Measurements from ENCODE around the gene CDKN2B-AS1. TPM values are rescaled to one million over a fixed set of nuclear protein-coding genes. Genes with fewer than 3 reads are reported as not detected.
"Not testable (repeated sequence)": the region's sequence is repeated elsewhere in the genome, so short reads cannot be mapped to it uniquely, and the experiment has no call there.

Gene CDKN2B-AS1
- under 1 TPM in 1 of 3 donors, not detected in 2; 0.08 TPM for polyA plus RNA-seq (ENCODE audit: insufficient read length in 3 of 3)
- long read RNA-seq, donor 1, result 0 reads
- long read RNA-seq, donor 2, result 0 reads
- long read RNA-seq, donor 3, result 0 reads
- long read RNA-seq, donor 4, result 0 reads
- long read RNA-seq, donor 5, result 0 reads
- long read RNA-seq, donor 6, result 0 reads
- long read RNA-seq, donor 7, result 0 reads
- long read RNA-seq, donor 8, result 0 reads
- long read RNA-seq, donor 9, result 0 reads
- long read RNA-seq, donor 10, result 0 reads
- long read RNA-seq, donor 11, result 0 reads
- long read RNA-seq, donor 12, result 0 reads
- long read RNA-seq, donor 13, result 0 reads
- long read RNA-seq, donor 14, result 0 reads
- long read RNA-seq, donor 15, result 0 reads
- long read RNA-seq, donor 16, result 0 reads

DNA sequence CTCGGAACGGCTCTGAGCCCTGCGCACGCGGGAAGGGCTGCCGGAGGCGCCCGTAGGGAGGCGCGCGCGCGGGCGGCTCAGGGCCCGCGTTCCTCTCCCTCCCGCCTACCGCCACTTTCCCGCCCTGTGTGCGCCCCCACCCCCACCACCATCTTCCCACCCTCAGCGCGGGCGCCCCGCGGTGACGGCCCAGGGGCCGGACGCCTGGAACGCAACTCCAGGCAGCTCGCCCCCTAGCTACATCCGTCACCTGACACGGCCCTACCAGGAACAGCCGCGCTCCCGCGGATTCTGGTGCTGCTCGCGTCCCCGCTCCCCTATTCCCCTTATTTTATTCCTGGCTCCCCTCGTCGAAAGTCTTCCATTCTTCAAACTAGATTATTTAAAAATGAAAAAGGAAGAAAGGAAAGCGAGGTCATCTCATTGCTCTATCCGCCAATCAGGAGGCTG, at the start of gene CDKN2B-AS1:
TSS of gene CDKN2B-AS1 (plus strand) at position 236 of the 450 bp plus-strand sequence.
- no peak for DNase-seq (ENCODE audit: extremely low read depth in 1 of 11, low read depth in 9 of 11, low spot score in 4 of 11)

DNA sequence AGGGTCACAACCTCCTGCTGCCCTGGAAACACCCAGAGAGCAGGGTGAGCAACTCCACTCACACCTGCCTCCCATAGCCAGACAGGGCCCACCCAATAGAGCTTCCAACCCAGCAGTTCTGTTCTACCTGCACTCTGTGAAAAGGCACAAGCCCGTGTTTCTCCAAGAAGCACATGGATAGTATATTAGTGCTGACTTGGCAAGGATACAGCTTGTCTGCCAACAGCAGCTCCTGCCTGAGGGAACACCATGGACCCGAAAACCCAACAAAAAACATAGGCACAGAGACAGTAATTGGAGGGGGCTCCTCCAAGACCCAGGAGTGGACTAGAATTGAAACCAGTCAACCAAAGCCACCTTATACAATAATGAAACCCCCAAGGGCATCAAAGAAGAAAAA, 49.0 kb upstream of the CDKN2B-AS1 start:
- DNase-seq (ENCODE audit: extremely low read depth in 1 of 11, low read depth in 9 of 11, low spot score in 4 of 11), result no peak

DNA sequence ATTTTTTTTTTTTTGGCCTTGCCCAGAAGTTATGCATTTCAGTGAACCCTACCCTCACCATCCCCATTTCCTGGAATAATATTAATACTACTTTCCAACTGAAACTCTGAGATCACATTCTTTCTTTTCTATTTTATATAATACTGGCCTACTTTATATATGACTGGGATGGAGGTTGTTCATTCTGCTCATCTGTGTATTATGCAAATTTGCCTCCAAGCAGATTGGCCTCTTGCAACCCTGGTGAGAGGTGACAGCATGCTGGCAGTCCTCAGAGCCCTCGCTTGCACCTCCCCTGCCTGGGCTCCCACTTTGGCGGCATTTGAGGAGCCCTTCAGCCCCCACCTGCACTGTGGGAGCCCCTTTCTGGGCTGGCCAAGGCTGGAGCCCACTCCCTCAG, 35.8 kb upstream of the CDKN2B-AS1 start:
- DNase-seq (ENCODE audit: extremely low read depth in 1 of 11, low read depth in 9 of 11, low spot score in 4 of 11), result no peak

DNA sequence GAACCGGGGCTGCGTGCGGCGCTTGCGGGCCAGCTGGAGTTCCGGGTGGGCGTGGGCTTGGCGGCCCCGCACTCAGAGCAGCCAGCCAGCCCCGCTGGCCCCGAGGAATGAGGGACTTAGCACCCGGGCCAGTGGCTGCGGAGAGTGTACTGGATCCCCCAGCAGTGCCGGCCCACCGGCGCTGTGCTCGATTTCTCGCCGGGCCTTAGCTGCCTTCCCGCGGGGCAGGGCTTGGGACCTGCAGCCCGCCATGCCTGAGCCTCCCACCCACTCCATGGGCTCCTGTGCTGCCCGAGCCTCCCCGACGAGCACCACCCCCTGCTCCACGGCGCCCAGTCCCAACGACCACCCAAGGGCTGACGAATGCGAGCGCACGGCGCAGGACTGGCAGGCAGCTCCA, 35.3 kb upstream of the CDKN2B-AS1 start:
- DNase-seq (ENCODE audit: extremely low read depth in 1 of 11, low read depth in 9 of 11, low spot score in 4 of 11), result not testable (repeated sequence)

DNA sequence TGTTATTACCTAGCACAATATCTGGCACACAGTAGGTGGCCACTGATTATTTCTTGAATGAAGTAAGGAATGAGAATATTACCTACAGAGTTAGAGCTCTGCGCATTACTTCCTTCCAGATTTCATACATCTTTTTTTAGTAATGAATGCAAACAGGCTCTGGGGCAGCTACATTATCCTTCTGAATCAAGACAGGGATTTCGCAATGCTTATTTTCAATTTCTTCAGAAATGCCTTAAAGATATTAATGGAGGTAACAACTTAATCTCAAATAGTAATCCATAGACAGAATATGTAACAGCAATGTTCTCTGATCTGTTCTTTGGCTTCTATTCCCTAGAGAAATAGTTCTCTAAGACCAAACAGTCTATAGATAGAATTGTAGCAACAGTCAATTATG, 33.0 kb upstream of the CDKN2B-AS1 start:
- no peak for DNase-seq (ENCODE audit: extremely low read depth in 1 of 11, low read depth in 9 of 11, low spot score in 4 of 11)

DNA sequence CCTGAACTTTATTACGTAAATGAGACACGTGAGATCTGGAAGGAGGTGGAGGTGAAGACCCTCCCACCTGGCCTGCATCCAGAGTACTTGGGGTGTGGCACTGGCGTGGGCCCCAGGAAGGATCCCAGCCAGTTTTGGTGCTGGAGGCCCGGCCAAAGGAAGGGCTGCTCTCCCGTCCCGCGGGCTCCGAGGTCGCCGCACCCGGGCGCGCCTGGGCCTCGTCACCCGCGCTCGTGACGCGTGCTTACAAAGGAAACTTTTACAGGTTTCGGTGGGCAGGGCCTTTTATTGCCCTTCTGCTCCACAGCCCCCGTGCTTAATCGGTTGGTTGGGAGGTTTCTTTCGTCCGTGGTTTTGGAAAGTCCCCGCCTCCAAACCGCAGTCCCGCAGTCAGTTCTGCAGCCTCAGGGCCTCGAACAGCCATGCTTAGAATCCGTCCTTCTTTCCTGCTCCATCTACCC, 29.6 kb upstream of the CDKN2B-AS1 start:
- DNase-seq (ENCODE audit: extremely low read depth in 1 of 11, low read depth in 9 of 11, low spot score in 4 of 11), result no peak

DNA sequence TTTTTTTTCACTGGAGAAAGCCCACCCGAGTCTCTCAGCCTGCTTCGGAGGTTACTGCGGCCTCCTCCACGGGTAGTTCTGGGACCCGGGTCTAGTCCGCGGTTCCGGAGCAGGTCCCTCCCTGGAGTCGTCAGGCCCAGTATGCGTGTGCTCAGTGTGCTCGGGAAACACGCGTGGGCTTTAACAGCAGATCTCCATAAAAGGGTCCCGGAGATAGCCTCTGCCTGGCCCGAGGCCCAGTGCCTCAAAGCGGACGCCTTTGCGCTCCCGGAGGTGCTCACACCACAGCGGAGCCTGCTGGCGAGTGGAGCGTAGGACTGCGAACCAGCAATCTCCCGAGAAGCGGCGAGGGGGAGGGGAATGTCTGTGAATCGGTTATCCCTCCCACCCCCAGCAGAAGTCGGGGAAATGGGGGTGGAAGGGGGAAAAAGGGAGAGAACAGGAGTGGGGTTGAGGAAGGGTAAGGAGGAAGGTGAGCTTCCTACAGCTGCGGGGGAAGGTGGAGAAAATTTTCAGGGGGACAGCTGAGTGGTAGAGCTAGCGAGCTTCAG, 29.1 kb upstream of the CDKN2B-AS1 start:
- DNase-seq (ENCODE audit: extremely low read depth in 1 of 11, low read depth in 9 of 11, low spot score in 4 of 11), result peak in 3 of 11 donors; percentile 24 to 32 (median 28)

DNA sequence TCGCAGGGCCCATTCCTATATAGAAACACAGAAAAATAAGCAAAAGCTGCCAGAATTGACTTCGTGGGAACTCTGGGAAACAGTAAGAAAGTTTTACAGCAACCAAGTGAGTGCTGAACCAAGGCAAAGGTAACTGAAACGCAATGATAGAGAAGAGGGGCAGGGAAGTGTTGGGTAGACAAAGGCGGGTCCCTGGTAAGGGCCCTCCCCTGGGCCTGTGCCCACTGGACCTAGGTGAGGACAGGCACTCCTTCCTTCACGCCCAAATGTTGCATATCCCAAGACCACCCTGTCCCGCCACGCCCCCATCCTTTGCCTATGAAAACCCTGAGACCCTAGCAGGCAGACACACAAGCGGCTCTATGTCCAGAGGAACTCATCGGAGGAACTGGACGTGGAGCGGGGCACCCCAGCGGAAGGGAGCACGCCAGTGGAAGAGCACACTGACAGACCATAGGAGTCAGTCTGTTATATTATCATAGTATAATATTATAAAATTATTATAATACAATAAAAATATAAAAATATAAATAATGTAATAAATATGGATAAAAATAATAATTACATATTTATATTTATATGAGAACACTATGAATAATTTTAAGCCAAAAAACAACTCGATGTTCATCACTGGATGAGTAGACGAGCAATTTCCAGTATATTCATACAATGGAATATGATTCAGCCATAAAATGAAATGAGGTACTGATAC, 28.3 kb upstream of the CDKN2B-AS1 start:
- DNase-seq (ENCODE audit: extremely low read depth in 1 of 11, low read depth in 9 of 11, low spot score in 4 of 11), result no peak

DNA sequence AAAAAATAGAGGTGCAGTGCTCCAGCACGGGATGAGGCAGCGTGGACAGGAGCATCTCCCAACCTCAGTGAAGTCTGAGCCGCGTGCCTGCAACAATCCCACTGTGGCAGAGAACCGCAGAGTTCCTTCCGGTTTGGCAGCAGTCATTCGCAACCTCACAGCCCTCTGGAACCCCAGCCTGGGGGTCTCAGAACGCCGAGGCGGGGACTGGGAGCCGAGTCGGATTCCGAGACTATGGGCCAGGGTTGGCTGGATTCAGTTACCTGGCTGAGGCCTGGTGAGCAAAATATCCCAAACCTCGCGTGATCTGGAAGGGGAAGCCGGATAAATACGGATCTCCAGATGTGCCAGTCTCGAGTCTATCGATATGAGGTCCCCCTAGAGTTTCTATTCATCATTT, 27.4 kb upstream of the CDKN2B-AS1 start:
- DNase-seq (ENCODE audit: extremely low read depth in 1 of 11, low read depth in 9 of 11, low spot score in 4 of 11), result no peak

DNA sequence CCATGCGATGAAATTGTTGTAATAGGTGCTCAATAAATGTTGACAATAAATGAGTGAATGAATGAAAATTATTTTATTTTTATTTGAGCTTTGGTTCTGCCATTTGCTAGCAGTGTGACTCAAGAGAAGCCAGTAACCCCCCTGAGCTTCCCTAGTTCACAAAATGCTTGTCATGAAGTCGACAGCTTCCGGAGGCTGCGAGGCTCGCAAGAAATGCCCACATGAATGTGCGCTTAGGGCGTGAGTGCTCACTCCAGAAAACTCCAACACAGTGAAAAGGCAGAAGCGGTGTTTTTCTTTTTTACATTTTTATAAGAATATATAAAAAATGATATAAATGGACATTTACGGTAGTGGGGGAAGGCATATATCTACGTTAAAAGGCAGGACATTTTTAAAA, 26.9 kb upstream of the CDKN2B-AS1 start:
- DNase-seq (ENCODE audit: extremely low read depth in 1 of 11, low read depth in 9 of 11, low spot score in 4 of 11), result no peak

DNA sequence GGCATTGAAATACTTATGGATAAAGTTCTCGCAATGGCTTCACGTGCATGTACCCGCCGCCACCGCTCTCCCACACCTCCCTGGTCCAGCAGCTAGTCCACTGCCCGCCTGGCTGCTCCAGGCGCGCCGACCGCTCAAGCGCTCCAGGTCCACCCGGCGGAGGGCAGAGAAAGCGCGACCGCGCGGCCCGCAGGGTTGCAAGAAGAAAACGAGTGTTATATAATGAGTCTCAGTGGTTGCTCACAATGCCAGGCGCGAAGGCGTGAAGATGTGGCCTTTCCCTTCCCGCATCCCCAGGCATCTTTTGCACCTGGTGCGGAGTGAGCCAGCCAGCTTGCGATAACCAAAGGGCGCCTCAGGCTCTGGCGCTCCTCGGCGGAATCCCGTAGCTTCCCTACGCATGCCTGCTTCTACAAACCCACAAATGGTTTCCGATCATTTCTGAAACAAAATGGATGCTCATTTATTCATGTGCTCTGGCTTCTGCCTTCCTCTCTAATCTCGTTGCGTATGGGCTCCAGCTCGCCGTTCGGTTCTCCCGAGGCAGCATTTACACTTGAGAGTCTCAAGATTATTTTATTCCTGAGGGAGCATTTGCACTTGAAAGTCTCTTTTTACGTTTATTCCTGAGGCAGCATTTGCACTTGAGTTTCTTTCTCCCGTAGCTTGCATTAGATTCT, 26.1 kb upstream of the CDKN2B-AS1 start:
- no peak for DNase-seq (ENCODE audit: extremely low read depth in 1 of 11, low read depth in 9 of 11, low spot score in 4 of 11)

DNA sequence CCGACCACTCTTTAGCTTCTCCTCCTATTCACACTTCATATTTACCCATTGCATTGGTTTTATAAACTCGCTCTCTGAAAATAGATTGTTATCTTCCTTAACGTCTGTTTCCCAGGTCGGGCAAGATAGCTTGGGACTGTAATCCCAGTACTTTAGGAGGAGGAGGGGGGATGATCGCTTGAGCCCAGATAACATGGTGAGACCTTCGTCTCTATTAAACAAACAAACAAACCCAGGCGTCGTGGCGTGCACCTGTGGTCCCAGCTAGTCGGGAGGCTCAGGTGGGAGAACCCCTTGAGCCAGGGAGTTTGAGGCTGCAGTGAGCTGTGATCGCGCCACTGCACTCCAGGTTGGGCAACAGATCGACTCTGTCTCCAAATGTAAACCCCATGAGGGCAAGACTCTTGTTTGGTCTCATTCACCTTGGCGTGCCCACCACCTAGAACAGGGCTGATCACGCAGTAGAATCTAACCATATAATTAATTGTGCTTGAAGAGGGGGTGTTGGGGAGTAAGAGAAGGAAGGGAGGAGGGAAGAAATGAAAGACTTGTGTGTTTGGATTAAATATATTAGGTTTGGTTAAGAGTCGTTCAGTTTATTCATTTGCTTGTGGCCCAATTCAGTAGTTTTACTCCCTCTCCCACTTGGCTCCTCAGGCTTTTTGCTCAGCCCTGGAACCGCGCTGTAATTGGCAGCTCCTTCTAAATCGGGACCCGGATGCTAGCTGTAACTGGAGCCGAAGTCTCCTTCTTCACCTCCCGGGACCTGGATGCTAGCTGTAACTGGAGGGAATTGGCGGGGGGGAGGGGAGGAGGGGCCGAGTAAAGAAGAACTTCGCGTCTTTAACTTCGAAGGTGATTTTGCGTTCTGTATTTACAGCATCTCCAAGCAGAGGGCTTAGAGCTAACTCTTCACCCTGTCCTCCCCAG, 25.3 kb upstream of the CDKN2B-AS1 start:
- no peak for DNase-seq (ENCODE audit: extremely low read depth in 1 of 11, low read depth in 9 of 11, low spot score in 4 of 11)

DNA sequence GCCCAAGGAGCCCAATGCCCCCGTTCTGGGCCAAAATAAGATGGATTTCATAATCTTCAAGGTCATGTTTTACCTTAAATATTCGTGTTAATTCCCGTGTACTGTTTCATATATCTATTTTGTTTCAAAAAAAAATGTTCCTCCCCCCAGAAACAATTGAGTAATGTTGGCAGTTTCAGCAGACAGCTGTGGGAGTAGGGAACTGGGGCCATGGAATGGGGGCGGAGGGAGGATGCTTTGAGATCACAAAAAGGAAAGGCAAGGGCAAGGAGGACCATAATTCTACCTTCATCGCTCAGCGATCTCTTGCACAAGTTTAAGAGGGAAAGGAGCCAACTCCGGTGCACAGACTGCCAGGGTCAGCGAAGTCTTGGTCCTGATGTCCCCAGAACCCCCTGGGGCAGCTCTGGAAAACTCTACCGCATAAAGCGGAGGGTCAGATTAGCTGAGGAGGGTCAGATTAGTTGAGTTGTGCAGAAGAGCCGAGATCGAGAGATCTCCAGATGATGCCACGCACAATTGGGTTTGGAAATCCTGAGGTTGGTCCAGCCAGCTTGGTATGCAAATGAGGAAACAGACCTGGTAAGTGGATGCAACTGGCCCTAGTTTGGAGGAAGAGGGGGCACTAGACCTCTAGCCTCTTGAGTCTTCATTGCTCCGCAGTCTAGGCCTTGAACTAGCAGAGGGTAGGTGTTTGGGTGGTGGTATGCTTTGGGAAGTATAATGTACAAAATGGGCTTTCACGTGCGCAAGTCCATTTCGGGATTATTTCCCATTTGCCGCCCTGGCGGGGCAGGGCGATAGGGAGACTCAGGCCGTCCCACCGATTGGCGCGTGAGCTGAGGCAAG, 24.4 kb upstream of the CDKN2B-AS1 start:
- no peak for DNase-seq (ENCODE audit: extremely low read depth in 1 of 11, low read depth in 9 of 11, low spot score in 4 of 11)

DNA sequence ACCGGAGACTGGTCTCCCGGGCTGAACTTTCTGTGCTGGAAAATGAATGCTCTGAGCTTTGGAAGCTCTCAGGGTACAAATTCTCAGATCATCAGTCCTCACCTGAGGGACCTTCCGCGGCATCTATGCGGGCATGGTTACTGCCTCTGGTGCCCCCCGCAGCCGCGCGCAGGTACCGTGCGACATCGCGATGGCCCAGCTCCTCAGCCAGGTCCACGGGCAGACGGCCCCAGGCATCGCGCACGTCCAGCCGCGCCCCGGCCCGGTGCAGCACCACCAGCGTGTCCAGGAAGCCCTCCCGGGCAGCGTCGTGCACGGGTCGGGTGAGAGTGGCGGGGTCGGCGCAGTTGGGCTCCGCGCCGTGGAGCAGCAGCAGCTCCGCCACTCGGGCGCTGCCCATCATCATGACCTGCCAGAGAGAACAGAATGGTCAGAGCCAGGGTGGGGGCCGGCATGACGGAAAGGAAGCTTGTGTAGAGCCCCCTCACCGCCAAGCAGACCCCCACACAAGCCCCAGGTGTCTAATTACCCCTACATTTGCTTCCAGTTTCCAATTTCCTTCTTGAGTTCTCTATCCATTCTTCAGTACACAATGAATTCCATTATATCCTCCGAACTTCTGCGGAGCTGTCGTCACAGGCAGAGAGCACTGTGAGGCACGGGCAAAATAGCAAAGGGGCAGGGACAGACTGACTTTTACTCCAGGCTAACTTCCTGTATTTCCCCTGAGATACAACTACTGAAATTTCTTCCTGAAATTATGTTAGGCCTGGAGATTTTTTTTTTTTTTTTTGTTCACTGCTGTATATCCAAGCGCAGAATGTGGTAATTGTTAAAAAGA, 23.6 kb upstream of the CDKN2B-AS1 start:
- DNase-seq (ENCODE audit: extremely low read depth in 1 of 11, low read depth in 9 of 11, low spot score in 4 of 11), result no peak

DNA sequence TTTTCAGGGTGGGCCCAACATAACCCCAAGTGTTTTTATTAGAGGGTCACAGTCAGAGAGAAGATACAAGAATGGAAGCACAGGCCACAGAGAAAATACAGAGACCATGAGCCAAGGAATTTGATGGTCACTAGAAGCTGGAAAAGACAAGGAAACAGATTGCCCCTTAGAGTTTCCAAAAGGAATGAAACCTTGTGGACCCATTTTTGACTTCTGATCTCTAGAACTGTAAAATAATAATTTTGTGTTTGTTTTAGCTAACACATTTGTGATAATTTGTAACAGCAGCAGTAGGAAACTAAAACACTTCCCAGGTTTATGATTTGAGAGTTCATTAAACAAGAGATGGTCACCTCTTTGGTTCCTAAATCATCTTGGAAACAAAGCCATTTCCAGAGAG, 22.2 kb upstream of the CDKN2B-AS1 start:
- DNase-seq (ENCODE audit: extremely low read depth in 1 of 11, low read depth in 9 of 11, low spot score in 4 of 11), result no peak

DNA sequence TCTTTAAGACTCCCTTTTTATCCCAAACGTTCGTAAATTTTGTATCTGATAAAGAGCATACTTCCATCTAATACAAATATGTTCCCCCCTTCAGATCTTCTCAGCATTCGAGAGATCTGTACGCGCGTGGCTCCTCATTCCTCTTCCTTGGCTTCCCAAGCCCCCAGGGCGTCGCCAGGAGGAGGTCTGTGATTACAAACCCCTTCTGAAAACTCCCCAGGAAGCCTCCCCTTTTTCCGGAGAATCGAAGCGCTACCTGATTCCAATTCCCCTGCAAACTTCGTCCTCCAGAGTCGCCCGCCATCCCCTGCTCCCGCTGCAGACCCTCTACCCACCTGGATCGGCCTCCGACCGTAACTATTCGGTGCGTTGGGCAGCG, 20.3 kb upstream of the CDKN2B-AS1 start:
- no peak for DNase-seq (ENCODE audit: extremely low read depth in 1 of 11, low read depth in 9 of 11, low spot score in 4 of 11)
